Measurements from ENCODE around the gene CECR2. TPM values are rescaled to one million over a fixed set of nuclear protein-coding genes. Genes with fewer than 3 reads are reported as not detected.

CECR2 gene
- total RNA-seq, 1 experiment from 2014 or later, result 154 TPM

DNA sequence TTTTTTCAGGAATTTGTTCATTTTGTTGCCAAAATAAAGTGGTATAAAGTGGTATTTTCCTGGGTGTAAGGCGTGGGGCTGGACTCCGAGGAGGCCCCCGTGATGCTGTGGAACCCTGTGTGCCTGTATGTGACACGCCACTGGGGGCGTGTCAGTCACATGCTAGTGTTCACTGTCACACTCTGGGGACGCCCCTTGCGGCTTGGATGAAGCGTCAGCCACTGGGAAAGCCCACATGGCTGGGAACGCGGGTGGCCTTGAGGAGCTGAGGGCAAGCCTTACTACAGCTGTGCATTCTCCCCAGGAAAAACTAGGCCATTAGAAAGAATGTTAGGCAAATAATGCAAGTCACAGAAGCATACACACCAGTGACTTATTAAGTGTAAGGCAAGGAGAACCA, 117.1 kb downstream of the CECR2 start:
- no peak overlapping the region for H2AK5ac ChIP-seq (ENCODE audit: insufficient read length, low read length)
- Mint-ChIP-seq H3K27ac (peak overlapping the region in 2 of 3 experiments; percentile 37 to 75; a peak in 4 of 7 replicates), H3K4me3 (no peak overlapping the region), H3K36me3 (ENCODE audit: insufficient read depth in 1 of 3, low read depth in 3 of 3) (peaks cover 22 to 69% (median 66%) of the 10 kb centered on the region in 3 experiments), H3K9me3 (no peaks in the 10 kb centered on the region), H3K27me3 (ENCODE audit: low read depth) (no peaks in the 10 kb centered on the region), H3K4me1 (peaks cover 16 to 25% of the 10 kb centered on the region in 2 experiments)
- no peak overlapping the region for H4K91ac ChIP-seq (ENCODE audit: insufficient read length, low read depth, low read length)
- H3K9me3 ChIP-seq (ENCODE audit: control insufficient read depth, low read depth, low read length), result no peaks in the 10 kb centered on the region
- no peak overlapping the region for H3K14ac ChIP-seq (ENCODE audit: insufficient read depth, low read length)
- no peak overlapping the region for H3K56ac ChIP-seq (ENCODE audit: insufficient read length, low read depth, low read length)
- peaks cover 13% of the 10 kb centered on the region; the same call in 1 of the 2 replicates for H3K79me2 ChIP-seq (ENCODE audit: insufficient read depth, low read length)
- no peak overlapping the region for H3K4ac ChIP-seq (ENCODE audit: low read depth, low read length)
- H4K5ac ChIP-seq (ENCODE audit: insufficient read length, low read depth, low read length), result no peak overlapping the region
- no peak overlapping the region for H3T11ph ChIP-seq (ENCODE audit: low read length)
- no peaks in the 10 kb centered on the region for H3K27me3 ChIP-seq (ENCODE audit: insufficient read depth, low read length)
- no peak overlapping the region for H3K4me2 ChIP-seq (ENCODE audit: insufficient read depth, insufficient read length, low read length)
- no peak overlapping the region for H4K8ac ChIP-seq (replicated peaks; ENCODE audit: insufficient read length, low read depth, low read length)
- no peak overlapping the region for H2BK120ac ChIP-seq (ENCODE audit: low read depth, low read length, poor library complexity, severe bottlenecking)
- TF ChIP-seq, protein P1, sequence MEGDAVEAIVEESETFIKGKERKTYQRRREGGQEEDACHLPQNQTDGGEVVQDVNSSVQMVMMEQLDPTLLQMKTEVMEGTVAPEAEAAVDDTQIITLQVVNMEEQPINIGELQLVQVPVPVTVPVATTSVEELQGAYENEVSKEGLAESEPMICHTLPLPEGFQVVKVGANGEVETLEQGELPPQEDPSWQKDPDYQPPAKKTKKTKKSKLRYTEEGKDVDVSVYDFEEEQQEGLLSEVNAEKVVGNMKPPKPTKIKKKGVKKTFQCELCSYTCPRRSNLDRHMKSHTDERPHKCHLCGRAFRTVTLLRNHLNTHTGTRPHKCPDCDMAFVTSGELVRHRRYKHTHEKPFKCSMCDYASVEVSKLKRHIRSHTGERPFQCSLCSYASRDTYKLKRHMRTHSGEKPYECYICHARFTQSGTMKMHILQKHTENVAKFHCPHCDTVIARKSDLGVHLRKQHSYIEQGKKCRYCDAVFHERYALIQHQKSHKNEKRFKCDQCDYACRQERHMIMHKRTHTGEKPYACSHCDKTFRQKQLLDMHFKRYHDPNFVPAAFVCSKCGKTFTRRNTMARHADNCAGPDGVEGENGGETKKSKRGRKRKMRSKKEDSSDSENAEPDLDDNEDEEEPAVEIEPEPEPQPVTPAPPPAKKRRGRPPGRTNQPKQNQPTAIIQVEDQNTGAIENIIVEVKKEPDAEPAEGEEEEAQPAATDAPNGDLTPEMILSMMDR (conservative IDR thresholded peaks at IDR 0.05), result no peak
- H3K4me1 ChIP-seq (ENCODE audit: insufficient read depth, low read length), result peaks cover 4% of the 10 kb centered on the region; the same call in 1 of the 2 replicates
- H3K27ac ChIP-seq (ENCODE audit: insufficient read length, low read depth, low read length), result no peak overlapping the region
- no peaks in the 10 kb centered on the region for H3K23me2 ChIP-seq (ENCODE audit: insufficient read length, low read depth, low read length, poor library complexity, severe bottlenecking)
- no peak for DNase-seq
- no peak overlapping the region for H2AFZ ChIP-seq (ENCODE audit: low read length)
- WGBS (ENCODE audit: extremely low coverage, insufficient read length, low lambda C conversion rate), result no CpG with 5 or more reads among the region's 10 CpGs
- no peak overlapping the region for H2BK15ac ChIP-seq (ENCODE audit: low read depth, low read length)
- no peak overlapping the region for H3K18ac ChIP-seq (ENCODE audit: insufficient read length, low read depth, low read length)
- H3K9ac ChIP-seq (ENCODE audit: extremely low read depth, insufficient read length, low read length), result no peak overlapping the region
- H2BK20ac ChIP-seq (ENCODE audit: low read depth, low read length, poor library complexity, severe bottlenecking), result no peak overlapping the region
- peaks cover 2% of the 10 kb centered on the region for H3K79me1 ChIP-seq (ENCODE audit: insufficient read depth, low read depth, low read length, poor library complexity, severe bottlenecking)
- no peaks in the 10 kb centered on the region for H4K20me1 ChIP-seq (ENCODE audit: control insufficient read depth, insufficient read depth, insufficient read length)
- H2BK12ac ChIP-seq (ENCODE audit: insufficient read length, low read depth, low read length), result no peak overlapping the region
- no peak overlapping the region for H2BK5ac ChIP-seq (ENCODE audit: insufficient read length, low read length)
- H3K23ac ChIP-seq (ENCODE audit: insufficient read length, low read depth, low read length), result no peak overlapping the region
